ENCODE data around the gene METTL9. TPM values are rescaled to one million over a fixed set of nuclear protein-coding genes. Genes with fewer than 3 reads are reported as not detected.
A peak's percentile ranks its signal among the peaks of the same experiment; 100 is the strongest.

Gene METTL9
- total and polyA plus RNA-seq, 8 donors = 10.2 to 55.2 (median 33.1) TPM

DNA sequence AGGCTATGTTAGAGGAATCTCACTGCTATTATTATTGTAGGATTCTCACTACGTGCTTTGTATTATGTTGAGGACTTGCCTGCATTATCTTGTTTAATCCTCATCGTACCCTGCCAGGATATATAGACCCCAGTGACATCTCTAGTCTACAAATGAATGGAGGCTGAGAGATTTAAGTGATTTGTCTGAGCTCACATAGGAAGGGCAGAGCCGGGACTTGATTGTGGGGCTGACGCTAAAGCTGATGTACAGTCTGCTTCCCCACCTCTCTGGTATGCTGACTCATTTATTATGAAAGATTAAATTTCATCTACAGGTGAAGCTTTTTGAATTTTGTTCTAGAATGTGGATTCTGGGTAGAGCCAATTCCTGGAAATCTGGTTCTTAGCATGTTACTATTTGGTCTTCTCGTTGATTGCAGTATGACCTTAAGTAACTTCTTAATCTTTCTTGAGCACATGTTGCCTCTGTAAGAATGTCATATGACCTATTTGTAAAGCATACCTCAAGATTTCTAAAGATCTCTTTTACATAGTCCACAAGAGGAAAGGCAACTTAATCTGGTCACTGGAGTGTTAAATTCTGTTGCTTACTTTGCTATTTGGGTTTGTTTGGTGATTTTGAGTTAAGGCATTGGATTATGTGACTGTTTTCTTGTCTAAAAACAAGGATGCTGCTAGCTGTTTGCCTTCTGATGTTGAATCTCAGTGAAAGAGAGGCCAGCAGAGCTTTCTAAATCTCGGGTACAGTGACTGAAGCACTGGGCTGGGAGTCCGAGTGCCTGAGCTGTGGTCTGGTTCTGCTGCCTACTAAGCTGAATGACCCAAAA is 12.4 kb downstream of the METTL9 start:
- TF ChIP-seq, protein P1, sequence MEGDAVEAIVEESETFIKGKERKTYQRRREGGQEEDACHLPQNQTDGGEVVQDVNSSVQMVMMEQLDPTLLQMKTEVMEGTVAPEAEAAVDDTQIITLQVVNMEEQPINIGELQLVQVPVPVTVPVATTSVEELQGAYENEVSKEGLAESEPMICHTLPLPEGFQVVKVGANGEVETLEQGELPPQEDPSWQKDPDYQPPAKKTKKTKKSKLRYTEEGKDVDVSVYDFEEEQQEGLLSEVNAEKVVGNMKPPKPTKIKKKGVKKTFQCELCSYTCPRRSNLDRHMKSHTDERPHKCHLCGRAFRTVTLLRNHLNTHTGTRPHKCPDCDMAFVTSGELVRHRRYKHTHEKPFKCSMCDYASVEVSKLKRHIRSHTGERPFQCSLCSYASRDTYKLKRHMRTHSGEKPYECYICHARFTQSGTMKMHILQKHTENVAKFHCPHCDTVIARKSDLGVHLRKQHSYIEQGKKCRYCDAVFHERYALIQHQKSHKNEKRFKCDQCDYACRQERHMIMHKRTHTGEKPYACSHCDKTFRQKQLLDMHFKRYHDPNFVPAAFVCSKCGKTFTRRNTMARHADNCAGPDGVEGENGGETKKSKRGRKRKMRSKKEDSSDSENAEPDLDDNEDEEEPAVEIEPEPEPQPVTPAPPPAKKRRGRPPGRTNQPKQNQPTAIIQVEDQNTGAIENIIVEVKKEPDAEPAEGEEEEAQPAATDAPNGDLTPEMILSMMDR (IDR thresholded peaks at IDR 0.05) = no peak
- H3K36me3 ChIP-seq = no peaks in the 10 kb centered on the region
- H3K27me3 ChIP-seq = no peaks in the 10 kb centered on the region
- H3K9me3 ChIP-seq = no peaks in the 10 kb centered on the region
- no peak overlapping the region for H3K27ac ChIP-seq
- DNase-seq (no peak), ATAC-seq (peak in 3 of 4 donors; percentile 43 to 60 (median 52)), FAIRE-seq (no peak)
- 46 to 56% methylated on average over 7 of the region's 7 CpGs for WGBS, 2 donors
- peaks cover 14 to 22% (median 20%) of the 10 kb centered on the region in 3 donors for H3K4me1 ChIP-seq
- intact Hi-C loops (cut with DNase I) = no loop called here
- H3K4me3 ChIP-seq = no peak overlapping the region

DNA sequence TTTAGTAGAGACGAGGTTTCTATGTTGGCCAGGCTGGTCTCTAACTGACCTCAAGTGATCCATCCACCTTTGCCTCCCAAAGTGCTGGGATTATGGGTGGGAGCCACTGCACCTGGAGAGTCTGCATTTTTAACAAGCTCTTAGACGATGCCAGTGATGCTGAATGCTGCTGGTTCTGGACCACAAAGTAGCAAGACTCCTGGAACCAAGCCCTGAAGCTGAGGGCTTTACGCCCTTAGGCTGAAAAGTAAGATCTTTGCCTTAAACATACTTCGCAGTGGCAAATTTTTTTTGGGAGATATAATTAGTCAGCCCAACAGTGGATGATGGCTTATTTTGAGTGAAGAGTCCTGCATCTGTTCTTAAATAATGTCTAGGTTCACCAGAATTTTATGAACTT is 14.0 kb downstream of the METTL9 start:
- ATAC-seq (no peak), DNase-seq (no peak), FAIRE-seq (no peak)
- H3K27ac ChIP-seq = no peak overlapping the region
- 97 to 98% methylated on average over 4 of the region's 4 CpGs for WGBS, 2 donors
- H3K9me3 ChIP-seq = no peaks in the 10 kb centered on the region
- TF ChIP-seq, protein P1 (IDR thresholded peaks at IDR 0.05) = no peak
- H3K4me3 ChIP-seq = no peak overlapping the region
- H3K27me3 ChIP-seq = no peaks in the 10 kb centered on the region
- peaks cover 14 to 22% (median 20%) of the 10 kb centered on the region in 3 donors for H3K4me1 ChIP-seq
- intact Hi-C loops (cut with DNase I) = no loop called here
- H3K36me3 ChIP-seq = no peaks in the 10 kb centered on the region

DNA sequence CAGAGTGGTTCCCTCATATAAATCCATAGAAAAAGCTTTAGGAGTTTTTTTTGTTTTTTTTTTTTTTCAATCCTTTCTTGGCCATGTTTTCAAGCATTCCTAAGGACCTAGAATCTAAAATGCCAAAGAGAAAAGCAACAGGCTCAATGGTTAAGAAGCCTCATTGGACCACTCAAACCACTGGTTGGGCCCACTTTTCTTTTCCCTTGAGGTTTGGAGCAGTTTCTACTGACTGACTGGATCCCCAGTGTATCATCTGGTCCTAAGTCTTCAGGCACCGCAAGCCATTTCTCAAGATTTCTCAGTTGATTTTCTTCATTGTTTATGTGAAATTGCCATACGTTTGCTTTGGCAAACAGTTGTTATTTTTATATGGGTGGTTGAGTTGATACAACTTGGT is 14.4 kb downstream of the METTL9 start:
- Histone ChIP-seq H3K4me1 (peaks cover 14 to 22% (median 20%) of the 10 kb centered on the region in 3 donors), H3K27ac (no peak overlapping the region), H3K36me3 (no peaks in the 10 kb centered on the region), H3K9me3 (no peaks in the 10 kb centered on the region), H3K4me3 (no peak overlapping the region), H3K27me3 (no peaks in the 10 kb centered on the region)
- WGBS, 2 donors = 87 to 92% methylated on average over 2 of the region's 2 CpGs
- no peak for ATAC-seq
- TF ChIP-seq, protein P1 (IDR thresholded peaks at IDR 0.05) = no peak
- DNase-seq = no peak
- intact Hi-C loops (cut with DNase I) = no loop called here
- no peak for FAIRE-seq

DNA sequence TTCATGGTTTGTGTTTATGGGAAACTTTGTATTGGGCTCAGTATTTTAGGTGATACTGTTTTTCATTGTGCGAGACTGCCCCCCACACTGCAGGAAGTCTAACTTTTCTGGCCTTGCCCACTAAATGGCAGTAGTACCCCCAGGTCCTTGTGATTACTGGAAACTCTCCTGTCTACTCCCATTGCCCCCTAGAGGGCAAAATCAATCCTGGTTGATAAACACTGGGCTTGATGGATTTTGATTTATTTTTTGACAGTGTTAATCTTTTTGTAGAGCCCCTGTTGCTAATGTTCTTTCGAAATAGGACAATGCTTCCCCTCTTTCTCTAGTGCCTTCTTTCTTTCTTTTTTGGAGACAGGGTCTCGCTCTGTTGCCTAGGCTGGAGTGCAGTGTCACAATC is 15.5 kb downstream of the METTL9 start:
- FAIRE-seq (no peak), DNase-seq (no peak), ATAC-seq (no peak)
- 98% methylated on average over 3 of the region's 3 CpGs for WGBS, 2 donors
- H3K27ac ChIP-seq = no peak overlapping the region
- H3K9me3 ChIP-seq = no peaks in the 10 kb centered on the region
- TF ChIP-seq, protein P1 (IDR thresholded peaks at IDR 0.05) = no peak
- intact Hi-C loops (cut with DNase I) = no loop called here
- no peaks in the 10 kb centered on the region for H3K27me3 ChIP-seq
- H3K4me3 ChIP-seq = no peak overlapping the region
- H3K36me3 ChIP-seq = no peaks in the 10 kb centered on the region
- H3K4me1 ChIP-seq = peaks cover 14 to 22% (median 20%) of the 10 kb centered on the region in 3 donors

DNA sequence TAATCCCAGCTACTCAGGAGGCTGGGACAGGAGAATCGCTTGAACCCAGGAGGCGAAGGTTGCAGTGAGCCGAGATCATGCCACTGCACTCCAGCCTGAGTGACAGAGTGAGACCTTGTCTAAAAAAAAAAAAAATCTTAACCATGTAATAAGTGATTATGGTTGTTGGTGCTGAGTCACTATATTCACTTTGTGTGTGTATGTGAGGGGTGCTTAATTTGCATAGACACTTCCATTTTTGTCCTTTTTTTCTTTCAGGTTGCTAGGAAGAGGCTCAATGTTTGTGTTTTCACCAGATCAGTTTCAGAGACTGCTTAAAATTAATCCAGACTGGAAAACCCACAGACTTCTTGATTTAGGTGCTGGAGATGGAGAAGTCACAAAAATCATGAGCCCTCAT is 18.2 kb downstream of the METTL9 start:
- Histone ChIP-seq H3K9me3 (no peaks in the 10 kb centered on the region), H3K27me3 (no peaks in the 10 kb centered on the region), H3K36me3 (no peaks in the 10 kb centered on the region), H3K27ac (no peak overlapping the region), H3K4me1 (no peaks in the 10 kb centered on the region), H3K4me3 (no peak overlapping the region)
- 91 to 98% methylated on average over 3 of the region's 3 CpGs for WGBS, 2 donors
- DNase-seq (no peak), FAIRE-seq (no peak), ATAC-seq (no peak)
- intact Hi-C loops (cut with DNase I) = no loop called here
- TF ChIP-seq, protein P1 (IDR thresholded peaks at IDR 0.05) = no peak

Data from pancreas (tissue), 10 donors.